Neural progenitor cell (in vitro differentiated cells): Measurements from ENCODE around the gene GLYATL3. TPM values are rescaled to one million over a fixed set of nuclear protein-coding genes. Genes with fewer than 3 reads are reported as not detected.
A peak's percentile ranks its signal among the peaks of the same experiment; 100 is the strongest.

Source experiments
- DNase-seq: peaks from one replicate; pipeline ENCODE4 v3.0.0-alpha.2; 2016; ENCODE audit warnings: low spot score
- H2AFZ ChIP-seq: fragments of 200-600 bp; sonication (generic); replicated peaks from 2 replicates; pipeline ENCODE4 v1.6.1; 2016; ENCODE audit warnings: antibody characterized with exemption
- H3F3A ChIP-seq: fragments of 200-600 bp; sonication (generic); 2 replicates; pipeline ENCODE4 v1.6.1; 2016; ENCODE audit warnings: antibody characterized with exemption, low read depth
- H3K27ac ChIP-seq: fragments of 200-600 bp; sonication (generic); 2 replicates; pipeline ENCODE4 v1.5.1; 2016; ENCODE audit warnings: mild to moderate bottlenecking
- H3K27me3 ChIP-seq: fragments of 200-600 bp; sonication (generic); 2 replicates; pipeline ENCODE4 v1.6.1; 2016; ENCODE audit warnings: mild to moderate bottlenecking, moderate library complexity
- H3K36me3 ChIP-seq: fragments of 200-600 bp; sonication (generic); 2 replicates; pipeline ENCODE4 v1.5.1; 2016
- H3K4me1 ChIP-seq: fragments of 200-600 bp; sonication (generic); 2 replicates; pipeline ENCODE4 v1.6.1; 2016; ENCODE audit warnings: mixed run types
- H3K4me2 ChIP-seq: fragments of 200-600 bp; sonication (generic); 2 replicates; pipeline ENCODE4 v1.6.1; 2016
- H3K4me3 ChIP-seq: fragments of 200-600 bp; sonication (generic); 2 replicates; pipeline ENCODE4 v1.5.1; 2016
- H3K79me2 ChIP-seq: fragments of 200-600 bp; sonication (generic); 2 replicates; pipeline ENCODE4 v1.6.1; 2016; ENCODE audit warnings: low read depth
- H3K9ac ChIP-seq: fragments of 200-600 bp; sonication (generic); 2 replicates; pipeline ENCODE4 v1.6.1; 2016
- H3K9me3 ChIP-seq: fragments of 200-600 bp; sonication (generic); 2 replicates; pipeline ENCODE4 v1.5.1; 2016; ENCODE audit warnings: low read depth
- H4K20me1 ChIP-seq: fragments of 200-600 bp; sonication (generic); 2 replicates; pipeline ENCODE4 v1.6.1; 2016; ENCODE audit warnings: low read depth
- H3K27ac Mint-ChIP-seq: 3 replicates; pipeline ENCODE4 v1.8.0; 2021; ENCODE audit warnings: mixed read lengths
- H3K27me3 Mint-ChIP-seq: 2 replicates; pipeline ENCODE4 v1.8.0; 2022; ENCODE audit warnings: low read depth, mild to moderate bottlenecking, inconsistent platforms, moderate library complexity, mixed read lengths; ENCODE audit not compliant: insufficient read depth
- H3K36me3 Mint-ChIP-seq: 3 replicates; pipeline ENCODE4 v1.8.0; 2021; ENCODE audit warnings: mixed read lengths
- H3K4me1 Mint-ChIP-seq: 3 replicates; pipeline ENCODE4 v1.8.0; 2021; ENCODE audit warnings: mixed read lengths
- H3K4me3 Mint-ChIP-seq: 3 replicates; pipeline ENCODE4 v1.8.0; 2021; ENCODE audit warnings: mild to moderate bottlenecking, moderate library complexity, mixed read lengths
- H3K9me3 Mint-ChIP-seq: 3 replicates; pipeline ENCODE4 v1.8.0; 2020; ENCODE audit warnings: mixed read lengths
- EZH2 ChIP-seq: fragments of 200-600 bp; sonication (generic); IDR thresholded peaks from 2 replicates; pipeline ENCODE4 v1.6.1; 2017; ENCODE audit warnings: antibody characterized with exemption, mild to moderate bottlenecking, moderate library complexity
- EZH2phosphoT487 ChIP-seq: fragments of 200-600 bp; sonication (generic); IDR thresholded peaks from 2 replicates; pipeline ENCODE4 v1.6.1; 2017; ENCODE audit warnings: antibody characterized with exemption
- total RNA-seq: library from RNA; depleted of rRNA; stranded (reverse); fragments of >200 nt; gene quantifications from 2 replicates; pipeline ENCODE4 v1.2.3, GENCODE V29; 2015; ENCODE audit warnings: low replicate concordance
- TF ChIP-seq, protein P1 (sequence below): fragments of 200-600 bp; sonication (generic); IDR thresholded peaks from 2 replicates; pipeline ENCODE4 v1.5.1; 2017; ENCODE audit warnings: antibody characterized with exemption, mild to moderate bottlenecking

GLYATL3 gene
- total RNA-seq, 1 donor from 2014 or later: not detected

DNA sequence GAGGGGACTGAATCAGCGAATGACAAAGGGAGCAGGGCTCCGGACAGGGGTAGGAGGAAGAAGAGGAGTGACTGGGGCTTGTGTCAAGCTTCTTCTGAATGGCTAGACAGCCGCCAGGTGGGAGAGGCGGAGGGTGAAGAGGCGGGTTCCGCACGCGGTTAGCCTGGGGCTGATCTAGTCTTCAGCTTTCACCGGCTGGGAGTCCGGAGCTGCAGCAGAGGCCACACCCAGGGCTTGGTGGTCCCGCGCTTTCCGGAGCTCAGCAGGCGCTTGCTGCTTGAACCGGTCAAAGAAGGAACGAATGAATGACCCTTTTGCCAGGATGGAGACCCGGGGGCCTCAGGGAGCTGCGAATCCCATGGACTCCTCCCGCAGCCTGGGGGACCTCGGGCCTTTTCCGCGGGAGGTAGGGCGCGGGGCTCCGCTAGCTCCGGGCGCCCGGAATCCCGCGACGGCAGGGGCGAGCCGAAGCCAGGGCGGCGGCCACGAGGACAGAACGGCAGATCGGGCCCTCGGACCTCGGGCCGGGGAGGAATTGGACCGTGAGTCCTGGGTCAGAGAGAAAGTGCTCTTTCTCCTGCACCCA is 50.9 kb downstream of the GLYATL3 start, which contains the start of gene C6orf141:
C6orf141 (plus strand) TSS at position 177 of the 586 bp plus-strand sequence; CDS start at position 302, 125 bp downstream.
- peaks cover 9% of the 10 kb centered on the region for H3K27me3 Mint-ChIP-seq
- no peak within 1 kb of the TSS for H3K27ac Mint-ChIP-seq
- H3K79me2 ChIP-seq: peaks cover 46% of the 10 kb centered on the region
- peaks cover 45% of the 10 kb centered on the region for H3F3A ChIP-seq
- peaks cover 7% of the 10 kb centered on the region for H3K36me3 ChIP-seq
- H3K4me3 Mint-ChIP-seq: peak within 1 kb of the TSS; percentile 87
- peaks cover 59% of the 10 kb centered on the region for H3K4me1 ChIP-seq
- peak within 1 kb of the TSS; percentile 99 for H3K27ac ChIP-seq
- peak; percentile 91 for DNase-seq
- no peak within 1 kb of the TSS for H2AFZ ChIP-seq
- no peaks in the 10 kb centered on the region for H3K9me3 Mint-ChIP-seq
- H4K20me1 ChIP-seq: peaks cover 14% of the 10 kb centered on the region
- peak within 1 kb of the TSS; percentile 69 for H3K9ac ChIP-seq
- peak within 1 kb of the TSS; percentile 75 for H3K4me3 ChIP-seq
- H3K4me1 Mint-ChIP-seq: peaks cover 36% of the 10 kb centered on the region
- no peaks in the 10 kb centered on the region for H3K27me3 ChIP-seq
- H3K4me2 ChIP-seq: peak within 1 kb of the TSS; percentile 95
- no peaks in the 10 kb centered on the region for H3K36me3 Mint-ChIP-seq
- no peaks in the 10 kb centered on the region for H3K9me3 ChIP-seq
- TF ChIP-seq, protein P1, sequence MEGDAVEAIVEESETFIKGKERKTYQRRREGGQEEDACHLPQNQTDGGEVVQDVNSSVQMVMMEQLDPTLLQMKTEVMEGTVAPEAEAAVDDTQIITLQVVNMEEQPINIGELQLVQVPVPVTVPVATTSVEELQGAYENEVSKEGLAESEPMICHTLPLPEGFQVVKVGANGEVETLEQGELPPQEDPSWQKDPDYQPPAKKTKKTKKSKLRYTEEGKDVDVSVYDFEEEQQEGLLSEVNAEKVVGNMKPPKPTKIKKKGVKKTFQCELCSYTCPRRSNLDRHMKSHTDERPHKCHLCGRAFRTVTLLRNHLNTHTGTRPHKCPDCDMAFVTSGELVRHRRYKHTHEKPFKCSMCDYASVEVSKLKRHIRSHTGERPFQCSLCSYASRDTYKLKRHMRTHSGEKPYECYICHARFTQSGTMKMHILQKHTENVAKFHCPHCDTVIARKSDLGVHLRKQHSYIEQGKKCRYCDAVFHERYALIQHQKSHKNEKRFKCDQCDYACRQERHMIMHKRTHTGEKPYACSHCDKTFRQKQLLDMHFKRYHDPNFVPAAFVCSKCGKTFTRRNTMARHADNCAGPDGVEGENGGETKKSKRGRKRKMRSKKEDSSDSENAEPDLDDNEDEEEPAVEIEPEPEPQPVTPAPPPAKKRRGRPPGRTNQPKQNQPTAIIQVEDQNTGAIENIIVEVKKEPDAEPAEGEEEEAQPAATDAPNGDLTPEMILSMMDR: no peak
- peak; percentile 2 for TF ChIP-seq EZH2phosphoT487

DNA sequence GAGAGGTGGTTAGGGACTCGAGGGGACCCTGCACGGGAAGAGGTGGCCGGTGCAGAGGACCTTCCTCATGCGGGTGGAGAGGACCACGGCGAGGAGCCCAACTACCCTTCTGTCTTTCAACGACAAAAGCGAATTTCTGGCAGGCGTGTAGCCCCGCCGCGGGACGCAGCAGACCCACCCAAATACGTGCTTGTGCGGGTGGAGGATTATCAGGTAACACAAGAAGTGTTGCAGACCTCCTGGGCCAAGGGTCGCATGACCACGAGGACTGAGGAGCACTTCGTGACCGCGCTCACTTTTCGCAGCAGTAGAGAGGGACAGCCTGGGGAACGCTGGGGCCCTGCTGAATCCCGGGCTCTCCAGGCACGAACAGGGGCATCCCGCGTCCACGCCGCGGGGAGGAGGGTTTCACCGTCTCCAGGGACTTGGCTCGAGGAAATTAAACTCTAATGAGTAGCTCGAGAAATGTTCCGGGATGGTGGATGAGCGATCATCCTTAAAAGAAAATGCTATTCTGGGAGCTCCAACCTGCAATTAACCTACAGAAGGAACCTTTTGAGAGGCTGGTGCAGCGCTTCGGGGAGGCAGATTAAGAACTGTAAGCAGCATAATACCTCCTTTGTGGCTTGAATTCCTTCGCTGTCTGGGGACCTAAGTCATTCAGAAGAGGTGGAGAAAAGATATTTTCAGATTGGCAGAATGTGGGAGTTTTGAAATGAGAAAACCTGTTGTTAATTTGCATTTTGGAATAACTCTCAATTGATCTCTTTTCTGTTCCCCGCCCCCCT is 51.5 kb downstream of the GLYATL3 start:
- Histone ChIP-seq H4K20me1 (peaks cover 17% of the 10 kb centered on the region), H3K27ac (peak overlapping the region; percentile 99), H3K9ac (peak overlapping the region; percentile 69), H3K27me3 (no peaks in the 10 kb centered on the region), H2AFZ (no peak overlapping the region), H3K4me1 (peaks cover 62% of the 10 kb centered on the region), H3K36me3 (peaks cover 7% of the 10 kb centered on the region), H3F3A (peaks cover 50% of the 10 kb centered on the region), H3K4me3 (peak overlapping the region; percentile 75), H3K4me2 (peak overlapping the region; percentile 95), H3K79me2 (peaks cover 53% of the 10 kb centered on the region), H3K9me3 (no peaks in the 10 kb centered on the region)
- Mint-ChIP-seq H3K36me3 (no peaks in the 10 kb centered on the region), H3K27me3 (peaks cover 9% of the 10 kb centered on the region), H3K27ac (no peak overlapping the region), H3K4me3 (peak overlapping the region; percentile 87), H3K4me1 (peaks cover 38% of the 10 kb centered on the region), H3K9me3 (no peaks in the 10 kb centered on the region)
- TF ChIP-seq EZH2 (no peak), EZH2phosphoT487 (no peak)
- TF ChIP-seq, protein P1: no peak
- DNase-seq: peak; percentile 90

DNA sequence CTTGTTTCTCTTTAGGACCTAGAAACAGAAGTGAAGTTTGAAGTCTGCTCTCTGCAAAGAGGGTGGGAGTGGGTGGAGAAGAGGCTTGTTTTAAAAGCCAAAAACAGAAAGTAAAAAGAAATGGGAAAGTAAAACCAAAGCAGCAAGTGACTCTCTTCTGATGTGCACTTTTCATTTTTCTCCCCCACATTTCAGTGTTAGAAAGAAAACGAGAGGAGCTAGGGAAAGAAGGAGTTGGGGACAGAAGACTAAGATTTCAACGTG is 52.1 kb downstream of the GLYATL3 start:
- no peaks in the 10 kb centered on the region for H3K9me3 Mint-ChIP-seq
- Histone ChIP-seq H3K9ac (peak overlapping the region; percentile 33), H3K36me3 (peaks cover 7% of the 10 kb centered on the region), H3K4me1 (peaks cover 61% of the 10 kb centered on the region), H3K79me2 (peaks cover 58% of the 10 kb centered on the region), H3K4me2 (peak overlapping the region; percentile 95), H3K27ac (peak overlapping the region; percentile 99), H3K4me3 (peak overlapping the region; percentile 75), H3F3A (peaks cover 55% of the 10 kb centered on the region), H4K20me1 (peaks cover 22% of the 10 kb centered on the region), H3K27me3 (no peaks in the 10 kb centered on the region), H2AFZ (no peak overlapping the region), H3K9me3 (no peaks in the 10 kb centered on the region)
- no peak overlapping the region for H3K27ac Mint-ChIP-seq
- H3K36me3 Mint-ChIP-seq: no peaks in the 10 kb centered on the region
- H3K27me3 Mint-ChIP-seq: peaks cover 9% of the 10 kb centered on the region
- DNase-seq: no peak
- peak overlapping the region; percentile 87 for H3K4me3 Mint-ChIP-seq
- TF ChIP-seq EZH2 (no peak), EZH2phosphoT487 (no peak)
- TF ChIP-seq, protein P1: no peak
- peaks cover 37% of the 10 kb centered on the region for H3K4me1 Mint-ChIP-seq
